Common myeloid progenitor, CD34-positive (primary cell): ENCODE data around the gene MYBPC1.

ENCODE experiments used
- CTCF ChIA-PET: fragments of 350-600 bp; sonication (Branson Sonifier 250); formaldehyde crosslinking; loops from one replicate; lab custom pipeline; 2021; ENCODE audit warnings: antibody characterized with exemption; lab: Charles Lee
- POLR2A ChIA-PET: fragments of 350-600 bp; sonication (Branson Sonifier 250); formaldehyde crosslinking; loops from one replicate; lab custom pipeline; 2021; ENCODE audit warnings: antibody characterized with exemption; lab: Charles Lee
- DNase-seq, 3 donors: peaks; one replicate each; pipeline versions ENCODE4 v3.0.0 to v3.0.0-alpha.2; 2013
- H3K27ac ChIP-seq, 2 experiments: 1 replicate in 1 of 2; 2 replicates in 1 of 2; pipeline ENCODE4 v1.7.0; 2013; ENCODE audit warnings: inconsistent platforms in 2 of 2, low read length in 2 of 2, mild to moderate bottlenecking in 2 of 2, low read depth in 1 of 2, moderate library complexity in 1 of 2; ENCODE audit not compliant: severe bottlenecking in 2 of 2, insufficient read depth in 1 of 2, poor library complexity in 1 of 2
- H3K27me3 ChIP-seq, 5 experiments: replicated peaks in 2 of 5; 1 replicate in 3 of 5; 2 replicates in 2 of 5; pipeline versions ENCODE4 v1.6.1 to v1.7.0; 2013; ENCODE audit warnings: low read length in 4 of 5, mild to moderate bottlenecking in 2 of 5, moderate library complexity in 2 of 5, inconsistent platforms in 1 of 5; ENCODE audit not compliant: insufficient read depth in 5 of 5, control insufficient read depth in 4 of 5
- H3K36me3 ChIP-seq, 4 experiments: 1 replicate in 2 of 4; 2 replicates in 2 of 4; pipeline versions ENCODE4 v1.6.1 to v1.7.0; 2013; ENCODE audit warnings: low read length in 3 of 4, control low read depth in 1 of 4, mild to moderate bottlenecking in 1 of 4; ENCODE audit not compliant: control insufficient read depth in 4 of 4, insufficient read depth in 4 of 4
- H3K4me1 ChIP-seq, 4 experiments: 1 replicate in 3 of 4; 2 replicates in 1 of 4; pipeline versions ENCODE4 v1.6.1 to v1.7.1; 2013; ENCODE audit warnings: low read length in 3 of 4, mild to moderate bottlenecking in 3 of 4, control low read depth in 1 of 4, inconsistent platforms in 1 of 4, moderate library complexity in 1 of 4; ENCODE audit not compliant: control insufficient read depth in 4 of 4, insufficient read depth in 4 of 4; ENCODE audit errors: control extremely low read depth in 1 of 4
- H3K4me3 ChIP-seq, 7 experiments: 1 replicate in 4 of 7; 2 replicates in 3 of 7; pipeline versions ENCODE4 v1.5.1 to v1.7.0; 2013; ENCODE audit warnings: mild to moderate bottlenecking in 7 of 7, low read length in 6 of 7, moderate library complexity in 6 of 7, inconsistent platforms in 2 of 7, low read depth in 2 of 7, control low read depth in 1 of 7; ENCODE audit not compliant: insufficient read depth in 4 of 7, control insufficient read depth in 1 of 7; ENCODE audit errors: extremely low read depth in 1 of 7
- H3K9me3 ChIP-seq, 5 experiments: 1 replicate in 4 of 5; 2 replicates in 1 of 5; pipeline versions ENCODE4 v1.6.1 to v1.7.1; 2013; ENCODE audit warnings: low read length in 4 of 5, mild to moderate bottlenecking in 2 of 5, inconsistent platforms in 1 of 5, low read depth in 1 of 5, moderate library complexity in 1 of 5; ENCODE audit not compliant: control insufficient read depth in 4 of 5, insufficient read depth in 2 of 5; ENCODE audit errors: control extremely low read depth in 1 of 5
- WGBS: methylation state at CpG from one replicate; pipeline ENCODE4 v1.1.5; 2013; ENCODE audit not compliant: insufficient coverage; 5-methylcytosine and 5-hydroxymethylcytosine counted together

Gene MYBPC1

DNA sequence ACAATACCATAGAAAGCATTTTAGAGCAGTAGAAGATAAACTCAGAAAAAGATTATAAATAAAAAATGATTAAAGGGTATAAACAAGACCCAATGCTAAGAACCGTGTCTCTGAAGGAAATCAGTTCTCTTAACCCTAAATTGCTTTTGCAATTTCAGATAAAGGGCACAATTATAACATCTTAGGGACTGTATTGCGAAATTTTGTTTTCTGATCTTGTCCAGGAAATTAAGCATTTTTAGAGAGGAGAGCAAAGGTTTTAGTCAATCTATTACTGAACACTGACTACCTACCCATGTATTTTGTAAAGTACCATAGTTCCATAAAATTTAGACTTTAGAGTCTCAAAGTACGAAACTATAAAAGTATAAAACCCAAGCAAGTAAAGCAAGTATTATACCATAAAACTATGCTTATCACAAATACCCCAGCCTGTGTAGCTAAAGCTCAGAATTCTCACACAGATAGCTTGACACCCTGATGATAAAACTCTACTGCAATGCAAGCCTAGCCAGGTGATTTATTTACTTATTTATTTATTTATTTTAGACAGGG lies 95.8 kb downstream of the MYBPC1 start:
- H3K27ac ChIP-seq: no peak overlapping the region
- no peak for DNase-seq
- ChIA-PET POLR2A (no interaction called here), CTCF (interaction anchor here (0.7 to 0.9 kb wide), 2 partner anchors 9 to 284 kb away, joined by 3 read pairs; no protein-coding TSS in a partner anchor)
- H3K9me3 ChIP-seq: no peaks in the 10 kb centered on the region
- no peak overlapping the region for H3K4me3 ChIP-seq
- no peaks in the 10 kb centered on the region for H3K36me3 ChIP-seq
- H3K27me3 ChIP-seq: no peaks in the 10 kb centered on the region
- no CpG with 5 or more reads among the region's 3 CpGs for WGBS
- no peaks in the 10 kb centered on the region for H3K4me1 ChIP-seq

- Histone ChIP-seq H3K4me3 (no peak overlapping the region), H3K27me3 (no peaks in the 10 kb centered on the region), H3K9me3 (no peaks in the 10 kb centered on the region), H3K27ac (no peak overlapping the region), H3K4me1 (peaks cover 2 to 6% (median 4%) of the 10 kb centered on the region in 4 experiments), H3K36me3 (no peaks in the 10 kb centered on the region)
- DNase-seq: no peak
- POLR2A ChIA-PET: no interaction called here
- 100% methylated on average over 1 of the region's 1 CpG for WGBS
- CTCF ChIA-PET: no interaction called here
Observed at GRCh38 chr12:101691503-101692096, 96.8 kb downstream of the MYBPC1 start.

GRCh38 chr12:101694297-101694848 lies 99.6 kb downstream of the MYBPC1 start:
- ChIA-PET CTCF (interaction anchor here (2.4 kb wide), 1 partner anchor 24 kb away, joined by 5 read pairs; no protein-coding TSS in a partner anchor), POLR2A (no interaction called here)
- Histone ChIP-seq H3K4me3 (no peak overlapping the region), H3K27me3 (no peaks in the 10 kb centered on the region), H3K9me3 (no peaks in the 10 kb centered on the region), H3K27ac (no peak overlapping the region), H3K4me1 (peaks cover 2 to 23% (median 14%) of the 10 kb centered on the region in 4 experiments), H3K36me3 (no peaks in the 10 kb centered on the region)
- no peak for DNase-seq
- WGBS: 100% methylated on average over 1 of the region's 2 CpGs

GRCh38 chr12:101694986-101695385 lies 100.2 kb downstream of the MYBPC1 start:
- WGBS: no CpG with 5 or more reads among the region's 2 CpGs
- H3K36me3 ChIP-seq: no peaks in the 10 kb centered on the region
- DNase-seq: no peak
- ChIA-PET POLR2A (no interaction called here), CTCF (interaction anchor here (2.4 kb wide), 1 partner anchor 25 kb away, joined by 5 read pairs; no protein-coding TSS in a partner anchor)
- H3K27me3 ChIP-seq: no peaks in the 10 kb centered on the region
- peaks cover 2 to 27% (median 15%) of the 10 kb centered on the region in 4 experiments for H3K4me1 ChIP-seq
- no peak overlapping the region for H3K27ac ChIP-seq
- no peaks in the 10 kb centered on the region for H3K9me3 ChIP-seq
- no peak overlapping the region for H3K4me3 ChIP-seq

- no peak overlapping the region for H3K27ac ChIP-seq
- H3K27me3 ChIP-seq: no peaks in the 10 kb centered on the region
- no peaks in the 10 kb centered on the region for H3K36me3 ChIP-seq
- no CpG with 5 or more reads among the region's 1 CpG for WGBS
- DNase-seq: peak in 1 of 3 donors; percentile 25
- CTCF ChIA-PET: no interaction called here
- H3K9me3 ChIP-seq: no peaks in the 10 kb centered on the region
- POLR2A ChIA-PET: no interaction called here
- H3K4me1 ChIP-seq: peaks cover 2 to 33% (median 18%) of the 10 kb centered on the region in 4 experiments
- no peak overlapping the region for H3K4me3 ChIP-seq
Observed at GRCh38 chr12:101695706-101696105, 100.9 kb downstream of the MYBPC1 start.

DNA sequence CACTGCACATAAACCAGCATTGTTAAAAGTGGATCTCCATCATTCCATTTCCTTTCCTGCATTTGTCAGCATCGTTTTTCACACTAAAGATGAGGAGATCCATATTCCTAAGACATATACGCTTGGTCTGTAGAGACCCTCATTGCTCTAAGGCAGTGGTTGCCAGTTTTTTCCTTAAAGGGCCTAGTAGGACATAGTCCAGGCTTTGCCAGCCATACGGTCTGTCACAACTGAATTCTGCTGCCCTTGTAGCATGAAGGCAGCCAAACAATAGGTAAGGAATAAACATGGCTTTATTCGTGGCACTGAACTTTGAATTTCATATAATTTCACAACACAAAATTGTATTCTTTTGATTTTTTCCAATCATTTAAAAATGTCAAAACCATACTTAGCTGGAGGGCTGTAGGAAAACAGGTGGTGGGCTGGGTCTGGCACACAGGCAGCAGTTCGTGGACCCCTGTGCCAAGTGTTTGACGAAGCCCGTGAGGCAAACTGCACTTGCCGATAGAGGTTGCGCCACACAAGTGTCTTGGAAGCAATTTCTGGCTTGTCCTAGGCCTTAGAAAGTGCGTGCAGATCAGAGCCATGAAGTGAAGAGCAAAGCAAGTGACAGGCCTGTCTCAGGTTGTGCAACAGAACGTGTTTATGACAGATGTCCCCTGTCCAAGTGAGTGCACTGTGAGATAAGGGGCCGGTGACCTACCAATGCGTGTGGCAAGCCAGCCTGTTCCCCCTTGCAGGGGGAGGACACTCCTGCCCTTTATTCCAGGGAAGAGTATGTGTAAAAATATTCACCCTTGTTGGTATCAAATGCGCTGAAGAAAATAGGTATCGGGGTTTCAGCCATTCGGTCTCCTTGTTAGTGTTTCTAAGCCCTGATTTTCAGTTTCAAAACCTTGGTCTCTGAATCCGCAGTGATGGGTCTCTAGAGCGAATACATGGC lies 101.8 kb downstream of the MYBPC1 start:
- WGBS: 19% methylated on average over 18 of the region's 18 CpGs
- CTCF ChIA-PET: no interaction called here

More for the DNA sequence above, 101.8 kb downstream of the MYBPC1 start:
- Histone ChIP-seq H3K4me1 (peaks cover 2 to 35% (median 18%) of the 10 kb centered on the region in 4 experiments), H3K9me3 (no peaks in the 10 kb centered on the region), H3K4me3 (peak overlapping the region; percentile 72 to 96 (median 90)), H3K36me3 (no peaks in the 10 kb centered on the region), H3K27me3 (no peaks in the 10 kb centered on the region), H3K27ac (peak overlapping the region; percentile 33 to 60)
- DNase-seq: peak; percentile 35 to 75 (median 65)
- POLR2A ChIA-PET: interaction anchor here (0.6 kb wide), 1 partner anchor 126 kb away, joined by 3 read pairs; no protein-coding TSS in a partner anchor
